Superior temporal gyrus (tissue), 1 donor: ENCODE results near the gene HS6ST2.
"Not testable (repeated sequence)": the region's sequence is repeated elsewhere in the genome, so short reads cannot be mapped to it uniquely, and the experiment has no call there.

ENCODE experiments used
- DNase-seq: peaks from one replicate; pipeline ENCODE4 v3.0.0-alpha.2; 2016; ENCODE audit errors: extremely low spot score

HS6ST2 gene

GRCh38 chrX:132940727-132941327 lies 17.6 kb downstream of the HS6ST2 start:
- DNase-seq: no peak

- DNase-seq: no peak
These were observed 25.3 kb downstream of the HS6ST2 start for GRCh38 chrX:132933170-132933569.

- no peak for DNase-seq
These were observed 34.0 kb downstream of the HS6ST2 start for GRCh38 chrX:132924426-132924825.

GRCh38 chrX:132918523-132918922 lies 39.9 kb downstream of the HS6ST2 start:
- no peak for DNase-seq

- no peak for DNase-seq
These were observed 42.1 kb downstream of the HS6ST2 start for GRCh38 chrX:132916349-132916748.

- no peak for DNase-seq
These were observed 48.8 kb downstream of the HS6ST2 start for GRCh38 chrX:132909643-132910042.

- DNase-seq: no peak
These were observed 49.5 kb downstream of the HS6ST2 start for GRCh38 chrX:132908891-132909290.

- DNase-seq: no peak
These were observed 57.7 kb downstream of the HS6ST2 start for GRCh38 chrX:132900633-132901293.

- no peak for DNase-seq
These were observed 70.9 kb downstream of the HS6ST2 start for GRCh38 chrX:132887569-132887968.

- no peak for DNase-seq
These were observed 75.0 kb downstream of the HS6ST2 start for GRCh38 chrX:132883358-132883915.

- DNase-seq: not testable (repeated sequence)
These were observed 77.7 kb downstream of the HS6ST2 start for GRCh38 chrX:132880753-132881152.

- DNase-seq: no peak
These were observed 80.4 kb downstream of the HS6ST2 start for GRCh38 chrX:132877954-132878536.

- no peak for DNase-seq
These were observed 81.7 kb downstream of the HS6ST2 start for GRCh38 chrX:132876523-132877338.

- no peak for DNase-seq
These were observed 82.5 kb downstream of the HS6ST2 start for GRCh38 chrX:132875650-132876522.

GRCh38 chrX:132862562-132862961 lies 95.9 kb downstream of the HS6ST2 start:
- DNase-seq: no peak

GRCh38 chrX:132861076-132861475 lies 97.4 kb downstream of the HS6ST2 start:
- no peak for DNase-seq

- DNase-seq: no peak
These were observed 98.2 kb downstream of the HS6ST2 start for GRCh38 chrX:132860200-132860599.

GRCh38 chrX:132858018-132858417 lies 100.4 kb downstream of the HS6ST2 start:
- no peak for DNase-seq

- DNase-seq: no peak
These were observed 102.6 kb downstream of the HS6ST2 start for GRCh38 chrX:132855780-132856341.

- DNase-seq: no peak
These were observed 105.4 kb downstream of the HS6ST2 start for GRCh38 chrX:132853040-132853439.
